ENCODE results near the gene INPP5E. TPM values are rescaled to one million over a fixed set of nuclear protein-coding genes. Genes with fewer than 3 reads are reported as not detected.

Gene INPP5E
- total RNA-seq, 1 donor from 2014 or later: 9.8 TPM

- intact Hi-C loops (cut with DNase I): no loop called here
- H3K4me1 ChIP-seq: no peaks in the 10 kb centered on the region
These were observed 52.4 kb downstream of the INPP5E start for GRCh38 chr9:136387217-136387616.

GRCh38 chr9:136386018-136386417 is 53.6 kb downstream of the INPP5E start:
- TF ChIP-seq CTCF (IDR thresholded peaks at IDR 0.05) (no peak), POLR2A (IDR thresholded peaks at IDR 0.05) (no peak)
- Histone ChIP-seq H3K9me3 (no peaks in the 10 kb centered on the region), H3K4me1 (no peaks in the 10 kb centered on the region), H3K27ac (no peak overlapping the region), H3K27me3 (no peaks in the 10 kb centered on the region), H3K36me3 (peaks cover 0 to 79% of the 10 kb centered on the region in 2 donors), H3K4me3 (no peak overlapping the region)
- DNase-seq (ENCODE audit: extremely low spot score in 2 of 2): no peak
- intact Hi-C loops (cut with DNase I): no loop called here

More at GRCh38 chr9:136387217-136387616, 52.4 kb downstream of the INPP5E start:
- Histone ChIP-seq H3K27me3 (no peaks in the 10 kb centered on the region), H3K9me3 (no peaks in the 10 kb centered on the region), H3K4me3 (no peak overlapping the region), H3K36me3 (peaks cover 0 to 79% of the 10 kb centered on the region in 2 donors), H3K27ac (no peak overlapping the region)
- no peak for TF ChIP-seq CTCF (IDR thresholded peaks at IDR 0.05)
- no peak for DNase-seq (ENCODE audit: extremely low spot score in 2 of 2)

- intact Hi-C loops (cut with DNase I): no loop called here
- TF ChIP-seq POLR2AphosphoS5 (IDR thresholded peaks at IDR 0.05; ENCODE audit: insufficient read depth in 1 of 2, low read depth in 1 of 2) (no peak), POLR2A (IDR thresholded peaks at IDR 0.05) (no peak)
- Histone ChIP-seq H3K27ac (no peak overlapping the region), H3K9me3 (no peaks in the 10 kb centered on the region), H3K27me3 (no peaks in the 10 kb centered on the region), H3K4me1 (no peaks in the 10 kb centered on the region), H3K36me3 (peaks cover 0 to 85% of the 10 kb centered on the region in 2 donors), H3K4me3 (no peak overlapping the region)
- no peak for DNase-seq (ENCODE audit: extremely low spot score in 2 of 2)
These were observed 54.6 kb downstream of the INPP5E start for GRCh38 chr9:136385015-136385414.

GRCh38 chr9:136383436-136383835 is 56.2 kb downstream of the INPP5E start:
- DNase-seq (ENCODE audit: extremely low spot score in 2 of 2): no peak
- Histone ChIP-seq H3K36me3 (peaks cover 0 to 72% of the 10 kb centered on the region in 2 donors), H3K27me3 (no peaks in the 10 kb centered on the region), H3K4me3 (no peak overlapping the region), H3K27ac (no peak overlapping the region), H3K9me3 (no peaks in the 10 kb centered on the region), H3K4me1 (no peaks in the 10 kb centered on the region)
- TF ChIP-seq POLR2A (IDR thresholded peaks at IDR 0.05) (no peak), POLR2AphosphoS5 (IDR thresholded peaks at IDR 0.05; ENCODE audit: insufficient read depth in 1 of 2, low read depth in 1 of 2) (no peak), CTCF (IDR thresholded peaks at IDR 0.05) (no peak)
- intact Hi-C loops (cut with DNase I): no loop called here

GRCh38 chr9:136381966-136382513 is 57.6 kb downstream of the INPP5E start:
- Histone ChIP-seq H3K4me3 (no peak overlapping the region), H3K27me3 (no peaks in the 10 kb centered on the region), H3K4me1 (no peaks in the 10 kb centered on the region), H3K9me3 (no peaks in the 10 kb centered on the region), H3K36me3 (peaks cover 0 to 58% of the 10 kb centered on the region in 2 donors), H3K27ac (no peak overlapping the region)
- no peak for DNase-seq (ENCODE audit: extremely low spot score in 2 of 2)
- intact Hi-C loops (cut with DNase I): no loop called here
- TF ChIP-seq CTCF (IDR thresholded peaks at IDR 0.05) (no peak), POLR2A (IDR thresholded peaks at IDR 0.05) (no peak), POLR2AphosphoS5 (IDR thresholded peaks at IDR 0.05; ENCODE audit: insufficient read depth in 1 of 2, low read depth in 1 of 2) (no peak)

All from vagina (tissue), 2 donors.